GM21423 (cell line): Measurements from ENCODE around the gene SLC46A1.
"Not testable (repeated sequence)": the region's sequence is repeated elsewhere in the genome, so short reads cannot be mapped to it uniquely, and the experiment has no call there.

Experiments used
- ATAC-seq: cut with Tn5 transposase; IDR thresholded peaks from one replicate; pipeline ENCODE4 v1.9.1; 2021; ENCODE audit warnings: mild to moderate bottlenecking, moderate library complexity; ENCODE audit not compliant: unreplicated experiment

SLC46A1 gene

GRCh38 chr17:28405632-28406472 lies at the start of gene SLC46A1:
Gene SLC46A1, minus strand, starts transcription at chr17:28406212. Its CDS starts 98 bp downstream, at chr17:28406114.
- no peak for ATAC-seq

GRCh38 chr17:28449859-28450258 lies 43.8 kb upstream of the SLC46A1 start:
- no peak for ATAC-seq

- ATAC-seq = no peak
These were observed 41.4 kb upstream of the SLC46A1 start for GRCh38 chr17:28447396-28447760.

DNA sequence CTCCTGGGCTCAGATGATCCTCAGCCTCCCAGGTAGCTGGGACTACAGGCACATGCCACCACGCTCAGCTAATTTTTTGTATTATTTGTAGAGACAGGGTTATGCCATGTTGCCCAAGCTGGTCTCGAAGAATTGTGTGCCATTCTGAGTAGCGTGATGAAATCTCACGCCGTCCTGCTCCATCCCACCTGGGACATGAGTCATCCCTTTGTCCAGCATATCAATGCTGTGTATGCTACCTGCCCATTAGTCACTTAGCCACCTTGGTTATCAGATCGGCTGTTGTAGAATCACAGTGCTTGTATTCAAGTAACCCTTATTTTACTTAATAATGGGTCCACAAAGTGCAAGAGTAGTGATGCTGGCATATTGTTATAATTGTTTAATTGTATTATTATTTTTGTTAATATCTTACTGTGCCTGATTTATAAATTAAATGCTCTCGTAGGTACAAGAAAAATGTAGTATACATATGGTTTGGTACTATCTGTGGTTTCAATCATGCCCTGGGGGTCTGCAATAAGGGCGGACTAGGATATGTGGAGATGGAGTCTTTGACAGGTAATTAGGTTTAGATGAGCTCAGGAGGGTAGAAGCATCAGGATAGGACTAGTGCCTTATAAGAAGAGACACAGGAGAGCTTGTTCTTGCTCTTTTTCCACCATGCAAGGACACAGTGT lies 40.8 kb upstream of the SLC46A1 start:
- ATAC-seq = no peak

DNA sequence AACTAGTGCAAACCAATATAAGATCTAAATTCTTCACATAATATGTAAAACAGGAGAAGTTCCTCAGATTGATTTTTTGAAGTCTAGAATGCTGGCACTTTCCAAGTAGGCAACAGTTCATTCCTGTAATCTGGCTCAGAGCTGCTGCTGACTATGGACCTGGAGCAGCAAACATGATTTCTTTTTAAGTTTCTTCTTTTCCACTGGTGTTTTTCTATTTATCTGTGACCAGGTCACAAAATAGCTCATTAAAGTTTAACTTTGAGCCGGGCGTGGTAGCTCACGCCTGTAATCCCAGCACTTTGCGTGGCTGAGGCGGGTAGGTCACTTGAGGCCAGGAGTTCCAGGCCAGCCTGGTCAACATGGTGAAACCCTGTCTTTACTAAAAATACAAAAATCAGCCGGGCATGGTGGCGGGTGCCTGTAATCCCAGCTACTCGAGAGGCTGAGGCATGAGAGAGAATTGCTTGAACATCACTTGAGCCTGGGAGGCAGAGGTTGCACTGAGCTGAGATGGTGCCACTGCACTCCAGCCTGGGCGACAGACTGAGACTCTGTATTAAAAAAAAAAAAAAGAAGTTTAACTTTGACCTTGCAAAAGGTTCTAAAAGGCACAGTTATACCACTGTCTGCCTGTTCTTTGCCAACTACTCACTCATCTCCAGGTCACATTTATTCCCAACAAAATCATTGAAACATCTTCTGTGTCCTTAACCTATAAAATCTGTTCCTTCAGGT lies 38.1 kb upstream of the SLC46A1 start:
- ATAC-seq = no peak

GRCh38 chr17:28434326-28434725 lies 28.3 kb upstream of the SLC46A1 start:
- ATAC-seq = not testable (repeated sequence)

DNA sequence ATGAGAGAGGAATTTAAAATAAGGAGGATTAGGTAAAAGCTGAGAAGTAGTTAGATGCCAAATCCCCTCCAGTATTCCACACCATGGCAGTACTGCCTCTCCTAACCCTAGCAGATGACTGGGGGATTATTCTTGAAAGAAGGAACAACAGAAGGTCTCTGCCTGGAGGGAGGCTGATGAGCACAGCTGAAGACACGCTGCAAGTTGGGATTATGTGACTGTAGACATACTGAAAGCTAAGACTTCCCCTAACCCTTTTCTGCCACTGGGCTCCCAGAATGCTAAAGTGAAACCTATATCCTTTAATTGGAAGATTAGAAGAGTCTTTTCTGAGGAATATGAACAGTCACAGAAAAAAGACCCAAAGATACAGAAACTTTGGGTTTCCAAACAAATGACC lies 27.7 kb upstream of the SLC46A1 start:
- no peak for ATAC-seq

- ATAC-seq = not testable (repeated sequence)
These were observed 22.0 kb upstream of the SLC46A1 start for GRCh38 chr17:28427982-28428381.

DNA sequence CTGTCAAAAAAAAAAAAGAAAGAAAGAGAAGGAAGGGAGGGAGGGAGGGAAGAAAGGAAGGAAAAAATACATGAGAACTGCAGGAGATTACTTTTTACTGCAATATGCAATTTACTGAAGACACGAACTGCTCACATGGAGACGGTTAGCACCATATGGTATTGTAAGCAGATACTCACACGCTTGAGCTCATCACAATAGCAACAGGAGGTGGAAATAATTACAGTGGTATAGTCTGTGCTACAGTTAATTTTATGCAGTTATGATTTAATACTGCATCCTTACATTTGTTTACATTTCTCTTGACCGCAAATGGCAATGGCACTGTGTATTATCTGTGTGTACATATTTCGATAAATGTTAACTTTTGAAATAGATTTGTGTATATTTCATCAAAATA lies 21.4 kb upstream of the SLC46A1 start:
- no peak for ATAC-seq

GRCh38 chr17:28426081-28426519 lies 20.1 kb upstream of the SLC46A1 start:
- no peak for ATAC-seq

GRCh38 chr17:28425206-28425605 lies 19.2 kb upstream of the SLC46A1 start:
- no peak for ATAC-seq

DNA sequence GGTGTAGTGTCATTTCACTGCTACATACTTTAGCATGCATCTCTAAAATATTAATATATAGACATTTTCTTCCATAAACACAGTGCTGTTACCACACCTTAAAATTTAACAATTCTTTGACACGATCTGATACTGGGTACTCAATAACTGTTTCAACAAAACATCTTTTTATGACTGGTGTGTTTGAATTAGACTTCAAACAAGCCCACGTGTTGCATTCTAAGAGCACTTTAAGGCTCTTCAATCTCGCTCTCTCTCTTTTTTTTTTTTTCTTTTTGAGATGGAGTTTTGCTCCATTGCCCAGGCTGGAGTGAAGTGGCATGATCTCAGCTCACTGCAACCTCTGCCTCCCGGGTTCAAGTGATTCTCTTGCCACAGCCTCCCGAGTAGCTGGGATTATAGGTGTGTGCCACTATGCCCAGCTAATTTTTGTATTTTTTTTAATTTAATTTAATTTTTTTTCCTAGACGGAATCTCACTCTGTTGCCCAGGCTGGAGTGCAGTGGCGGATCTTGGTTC lies 15.8 kb upstream of the SLC46A1 start:
- ATAC-seq = no peak

GRCh38 chr17:28416703-28417311 lies 10.8 kb upstream of the SLC46A1 start:
- ATAC-seq = no peak

DNA sequence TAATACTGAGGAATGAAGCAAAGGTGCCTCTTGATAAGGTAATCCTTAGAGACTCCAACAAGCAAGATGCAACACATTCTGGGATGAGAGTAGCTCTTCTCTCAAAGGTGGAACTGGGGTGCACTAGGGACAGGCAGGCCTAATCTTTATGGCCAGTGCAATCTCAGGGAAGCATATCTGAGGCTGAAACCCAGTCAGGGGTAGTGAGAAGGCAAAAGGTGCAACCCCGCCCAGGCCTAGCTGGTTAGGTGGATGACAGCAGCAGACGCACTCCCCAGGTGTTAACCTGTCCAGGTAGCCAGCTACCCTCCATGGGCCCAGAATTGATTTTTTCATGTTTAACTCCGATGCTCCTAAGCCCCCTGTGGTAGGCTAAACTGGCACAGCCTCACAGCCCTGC lies 9.9 kb upstream of the SLC46A1 start:
- ATAC-seq = no peak

DNA sequence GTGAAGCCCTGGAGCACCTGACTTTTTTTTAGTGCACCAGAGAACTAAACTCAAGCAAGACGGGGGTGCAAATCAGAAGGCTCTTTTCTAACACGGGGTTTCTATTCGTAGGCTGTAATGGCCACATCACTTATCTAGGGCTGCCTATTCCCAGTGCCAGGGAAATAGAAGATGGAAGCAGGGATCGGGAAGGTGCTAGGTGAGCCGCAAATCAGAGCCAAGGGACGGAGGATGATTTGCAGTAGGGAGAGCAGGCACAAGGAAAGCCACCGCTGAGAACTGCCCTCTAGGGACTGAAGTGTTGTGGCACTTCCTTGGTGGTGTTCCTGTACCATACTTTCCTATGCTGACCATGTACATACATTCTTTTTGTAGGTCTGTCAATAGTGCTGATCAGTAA lies 7.8 kb upstream of the SLC46A1 start:
- no peak for ATAC-seq

DNA sequence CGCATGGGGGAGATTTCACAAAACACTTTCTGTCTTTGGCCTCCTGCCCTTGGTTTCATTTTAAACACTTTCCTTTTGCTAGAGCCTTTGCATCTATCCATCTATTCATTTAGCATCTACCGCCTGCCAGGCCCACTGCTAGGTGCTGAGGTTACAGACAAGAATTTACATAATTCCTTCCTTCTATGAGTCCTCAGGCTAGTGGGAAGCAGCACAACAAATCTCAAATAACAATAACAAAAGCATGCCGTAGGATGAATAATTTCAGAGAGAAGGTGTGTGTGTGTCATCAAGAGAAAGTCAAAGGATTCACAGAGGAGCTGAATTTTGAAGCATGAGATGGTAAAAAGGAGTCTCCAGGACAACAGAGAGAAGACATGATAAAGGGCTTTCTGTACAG lies 6.1 kb upstream of the SLC46A1 start:
- no peak for ATAC-seq

GRCh38 chr17:28407974-28408306 lies 1.9 kb upstream of the SLC46A1 start:
- ATAC-seq = no peak

DNA sequence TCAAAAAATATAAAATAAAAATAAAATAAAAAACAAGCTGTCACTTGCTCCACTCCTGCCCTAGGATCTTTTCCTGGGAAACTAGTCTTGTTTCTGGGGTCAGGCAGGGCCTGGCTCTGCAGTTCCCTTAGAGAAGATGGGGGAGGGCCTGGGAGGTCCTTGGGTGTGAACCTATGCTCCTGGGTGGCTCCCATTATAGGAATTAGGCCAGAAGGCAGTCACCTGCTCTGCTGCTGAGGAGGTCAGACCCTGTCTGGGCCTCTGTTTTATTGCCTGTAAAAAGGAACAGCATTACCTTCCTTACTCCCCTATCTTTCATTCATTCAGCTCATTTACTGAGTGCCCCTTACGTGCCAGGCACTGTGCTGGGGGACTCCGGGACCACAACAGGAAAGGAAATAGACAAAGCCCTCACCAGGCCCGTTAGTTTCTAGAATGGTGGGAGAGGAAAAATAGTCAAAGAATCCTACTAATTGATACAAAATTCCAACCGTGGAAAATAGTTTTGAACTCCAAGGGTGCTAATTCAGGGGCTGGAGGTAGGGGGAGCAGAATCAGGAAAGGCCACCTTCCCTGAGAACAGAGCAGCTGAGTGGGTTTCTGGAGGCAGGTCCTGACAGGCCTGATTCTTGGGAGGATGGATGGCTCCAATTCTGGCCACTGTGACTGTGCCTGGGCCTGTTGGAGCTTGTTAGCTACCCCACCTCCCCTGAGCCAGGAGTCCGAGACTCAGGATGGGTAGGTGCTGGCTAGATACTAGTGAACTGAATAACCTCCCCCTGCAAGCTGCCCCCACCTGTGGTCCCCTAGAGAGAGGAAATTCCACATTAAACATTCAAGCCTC lies 1.3 kb upstream of the SLC46A1 start:
- ATAC-seq = no peak

DNA sequence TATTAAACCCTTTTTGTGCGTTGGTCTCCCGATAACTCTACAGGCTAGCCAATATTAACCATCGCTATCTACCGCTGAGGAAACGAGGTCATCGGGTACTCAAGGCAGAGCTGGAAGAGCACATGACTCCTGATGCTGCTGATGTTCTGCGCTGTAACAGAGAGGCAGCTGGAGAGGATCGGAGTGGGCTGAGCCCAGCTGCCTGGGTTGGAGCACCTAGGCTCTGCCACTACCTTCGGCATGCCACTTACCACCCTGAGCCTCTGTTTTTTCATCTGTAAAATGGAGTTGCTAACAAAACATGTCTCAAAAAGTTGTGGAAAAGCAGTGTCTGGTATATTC lies 432 bp upstream of the SLC46A1 start:
- no peak for ATAC-seq

DNA sequence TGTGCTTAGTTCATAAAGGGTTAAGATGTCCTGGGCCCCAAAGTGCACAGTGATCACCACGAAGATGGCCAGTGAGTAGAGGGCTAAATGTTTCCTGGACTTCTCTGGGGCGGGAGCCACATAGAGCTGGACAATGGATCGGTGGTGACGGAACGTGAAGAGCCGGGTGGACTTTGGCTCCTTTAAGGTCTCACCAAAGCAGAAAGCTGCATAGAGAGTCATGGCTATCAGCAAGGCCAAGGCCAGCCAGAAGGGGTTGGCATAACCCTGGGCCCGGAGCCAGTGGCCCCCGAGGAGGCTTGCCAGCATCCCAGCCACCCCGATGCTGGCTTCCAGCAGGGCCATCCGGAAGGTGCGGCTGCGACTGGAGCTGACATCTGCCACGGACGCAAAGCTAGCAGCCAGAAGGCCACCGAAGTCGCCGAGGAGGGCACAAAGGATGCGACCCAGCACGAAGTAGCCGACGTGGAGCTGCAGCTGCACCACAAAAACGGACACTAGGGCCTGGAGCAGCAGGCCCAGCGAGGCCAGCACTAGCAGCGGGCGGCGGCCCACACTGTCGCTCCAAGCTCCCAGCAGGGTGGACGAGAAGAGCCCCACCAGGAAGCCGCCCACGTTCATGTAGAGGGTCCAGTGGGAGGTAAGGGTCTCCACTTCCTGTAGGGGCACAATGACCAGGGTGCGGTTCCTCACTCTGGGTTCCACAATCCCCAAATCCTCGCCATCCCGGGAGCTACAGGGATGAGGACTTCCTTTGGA lies 1.0 kb downstream of the SLC46A1 start:
- no peak for ATAC-seq
